RPMI7951 (cell line): Measurements from ENCODE around the gene ZNF688. TPM values are rescaled to one million over a fixed set of nuclear protein-coding genes. Genes with fewer than 3 reads are reported as not detected.

ENCODE experiments used
- total RNA-seq: library from RNA; depleted of rRNA; stranded (reverse); fragments of >200 nt; shearing (Covaris generic); gene quantifications from 2 replicates; pipeline ENCODE4 v1.2.3, GENCODE V29; 2014; rRNA removed

ZNF688 gene
- total RNA-seq, 1 experiment from 2014 or later, result 6.4 TPM

Other genes starting within 250 kb of the ZNF688 start
- gene CD2BP2, start 216.4 kb downstream of the ZNF688 start, total RNA-seq, result 20.7 and 22.8 TPM in 2 replicates
- 12.3 and 14.0 TPM in 2 replicates for gene TBC1D10B, start 201.2 kb downstream of the ZNF688 start, total RNA-seq
- not detected in 2 replicates for gene MYL11, start 196.9 kb downstream of the ZNF688 start, total RNA-seq
- gene SEPTIN1, start 189.2 kb downstream of the ZNF688 start, total RNA-seq, result not detected in 2 replicates
- 3.4 and 5.2 TPM in 2 replicates for gene ZNF48, start 176.3 kb downstream of the ZNF688 start, total RNA-seq
- 8.1 and 10.9 TPM in 2 replicates for gene ZNF771, start 164.1 kb downstream of the ZNF688 start, total RNA-seq
- 26.8 and 32.2 TPM in 2 replicates for gene DCTPP1, start 141.7 kb downstream of the ZNF688 start, total RNA-seq
- 9.0 and 11.2 TPM in 2 replicates for gene SEPHS2, start 125.8 kb downstream of the ZNF688 start, total RNA-seq
- gene ITGAL, start 99.0 kb downstream of the ZNF688 start, total RNA-seq, result not detected in 2 replicates
- gene ZNF768, start 45.1 kb downstream of the ZNF688 start, total RNA-seq, result 17.5 and 19.1 TPM in 2 replicates
- gene ZNF747, start 36.9 kb downstream of the ZNF688 start, total RNA-seq, result 5.0 and 5.6 TPM in 2 replicates
- 3.0 and 3.6 TPM in 2 replicates for gene ZNF764, start 13.3 kb downstream of the ZNF688 start, total RNA-seq
- gene ZNF785, start 14.0 kb upstream of the ZNF688 start, total RNA-seq, result 2.8 and 3.9 TPM in 2 replicates
- 5.6 and 6.1 TPM in 2 replicates for gene ZNF689, start 38.7 kb upstream of the ZNF688 start, total RNA-seq
- gene PRR14, start 79.2 kb upstream of the ZNF688 start, total RNA-seq, result 6.8 and 10.9 TPM in 2 replicates
- gene FBRS, start 86.7 kb upstream of the ZNF688 start, total RNA-seq, result 4.1 and 6.0 TPM in 2 replicates
- gene SRCAP, start 127.5 kb upstream of the ZNF688 start, total RNA-seq, result 2.6 and 5.3 TPM in 2 replicates
- gene PHKG2, start 176.7 kb upstream of the ZNF688 start, total RNA-seq, result 25.3 and 30.9 TPM in 2 replicates
- 3.4 and 4.6 TPM in 2 replicates for gene CFAP119, start 190.3 kb upstream of the ZNF688 start, total RNA-seq
- 45.3 and 48.2 TPM in 2 replicates for gene RNF40, start 190.6 kb upstream of the ZNF688 start, total RNA-seq
- 7.5 and 8.3 TPM in 2 replicates for gene ZNF629, start 215.5 kb upstream of the ZNF688 start, total RNA-seq